Measurements from ENCODE around the gene DNLZ. TPM values are rescaled to one million over a fixed set of nuclear protein-coding genes. Genes with fewer than 3 reads are reported as not detected.

DNLZ gene
- total and polyA plus RNA-seq, 9 of the 15 experiments (the other 6 are each of a cell fraction or from before 2014, with no cell fraction given): 0.17 to 44.6 (median 3.4) TPM

- TF ChIP-seq WHSC1 (IDR thresholded peaks at IDR 0.05; ENCODE audit: low read length) (no peak), ZBED1 (IDR thresholded peaks at IDR 0.05) (no peak), ZBTB49 (CRISPR knock-in tag; IDR thresholded peaks at IDR 0.05; ENCODE audit: borderline replicate concordance) (no peak), TCF7L2 (IDR thresholded peaks at IDR 0.05; ENCODE audit: low read depth, low read length) (no peak), GTF2E2 (tag; IDR thresholded peaks at IDR 0.05) (peak; percentile 41; the same call in 1 of the 2 replicates), SMARCB1 (IDR thresholded peaks at IDR 0.05; ENCODE audit: insufficient read length, low read depth) (no peak), RFX1 (IDR thresholded peaks at IDR 0.05) (no peak), NFATC3 (IDR thresholded peaks at IDR 0.05) (no peak), ZNF324 (CRISPR knock-in tag; IDR thresholded peaks at IDR 0.05) (no peak), SMARCE1 (IDR thresholded peaks at IDR 0.05) (no peak), ARID3B (CRISPR knock-in tag; IDR thresholded peaks at IDR 0.05; ENCODE audit: borderline replicate concordance) (peak; percentile 21; the same call in 1 of the 2 replicates), RERE (CRISPR knock-in tag; IDR thresholded peaks at IDR 0.05; ENCODE audit: borderline replicate concordance) (no peak), MBD1 (CRISPR knock-in tag; IDR thresholded peaks at IDR 0.05) (no peak), NFIX (CRISPR knock-in tag; IDR thresholded peaks at IDR 0.05; ENCODE audit: low read depth) (no peak)
These were observed 47.1 kb upstream of the DNLZ start, which contains the start of the genes ENTR1 and PMPCA (continued) for GRCh38 chr9:136410500-136411287.

All from K562 (cell line).